HG03025 (cell line): ENCODE results near the gene BICC1.

Experiments
- ATAC-seq: cut with Tn5 transposase; IDR thresholded peaks from one replicate; pipeline ENCODE4 v1.9.1; 2021; ENCODE audit warnings: mild to moderate bottlenecking, moderate library complexity; ENCODE audit not compliant: unreplicated experiment, low FRiP score

BICC1 gene

DNA sequence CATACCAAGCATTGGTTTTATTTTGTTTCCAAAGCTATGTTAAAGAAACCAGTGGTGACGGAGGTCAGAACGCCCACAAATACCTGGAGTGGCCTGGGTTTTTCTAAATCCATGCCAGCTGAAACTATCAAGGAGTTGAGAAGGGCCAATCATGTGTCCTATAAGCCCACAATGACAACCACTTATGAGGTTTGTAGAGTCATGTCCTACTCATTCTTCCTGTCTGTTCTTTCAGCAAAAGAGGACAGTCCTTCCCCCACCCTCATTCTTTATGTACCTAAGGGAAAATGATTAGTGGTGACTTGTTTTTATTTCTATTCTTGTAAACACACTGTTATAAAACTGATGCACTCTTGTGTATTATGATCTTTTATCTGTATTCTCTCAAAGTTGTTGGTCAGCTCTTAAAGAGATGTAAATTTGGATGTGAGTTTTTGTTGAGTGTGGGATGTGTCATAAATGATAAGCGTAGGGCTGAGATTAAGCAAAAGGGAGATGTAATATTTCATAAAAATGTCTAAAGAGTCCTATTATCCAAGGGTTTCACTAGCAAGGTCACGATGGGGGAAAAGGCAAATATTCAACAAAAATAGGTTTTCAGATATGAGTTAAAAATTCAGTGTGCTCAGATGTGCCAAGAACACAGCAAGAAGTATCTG lies 294.4 kb downstream of the BICC1 start:
- ATAC-seq = no peak

DNA sequence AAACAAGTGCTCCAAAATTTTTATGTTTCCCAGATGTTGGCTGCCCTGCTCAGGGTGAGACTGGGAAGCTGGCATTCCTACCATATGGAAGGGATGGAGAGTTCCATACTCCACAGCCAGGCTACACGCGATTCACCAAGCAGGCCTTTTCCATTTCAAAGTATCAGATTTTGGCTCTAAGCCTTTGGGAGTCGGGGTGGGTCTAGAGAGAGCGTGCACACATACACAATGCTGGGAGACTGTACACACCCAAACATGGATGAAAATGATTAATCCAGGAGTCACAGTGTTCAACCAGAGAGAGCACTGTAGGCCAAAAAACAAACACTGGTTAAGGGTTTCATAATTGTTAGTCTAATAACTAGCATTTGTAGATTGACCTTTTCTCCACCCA lies 295.0 kb downstream of the BICC1 start:
- ATAC-seq = no peak

DNA sequence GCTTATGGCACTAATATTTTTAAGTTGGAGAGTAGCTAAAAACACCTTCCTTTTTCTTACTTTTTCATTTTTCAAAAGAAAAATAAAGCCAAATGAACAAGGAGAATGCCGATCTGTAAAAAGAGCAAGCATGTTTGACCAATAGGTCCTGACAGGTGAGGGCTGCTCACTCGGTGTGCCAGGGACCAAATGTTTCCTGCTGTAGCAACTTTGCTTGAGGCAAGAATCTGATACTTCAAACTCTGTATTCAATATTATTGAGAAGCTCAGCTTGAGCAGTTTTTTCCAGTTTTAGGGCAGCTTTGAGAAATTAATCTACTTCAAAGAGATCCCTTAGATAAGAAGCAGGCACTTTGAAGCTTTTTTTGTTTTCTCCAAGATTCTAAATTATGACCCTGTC lies 298.1 kb downstream of the BICC1 start:
- no peak for ATAC-seq

DNA sequence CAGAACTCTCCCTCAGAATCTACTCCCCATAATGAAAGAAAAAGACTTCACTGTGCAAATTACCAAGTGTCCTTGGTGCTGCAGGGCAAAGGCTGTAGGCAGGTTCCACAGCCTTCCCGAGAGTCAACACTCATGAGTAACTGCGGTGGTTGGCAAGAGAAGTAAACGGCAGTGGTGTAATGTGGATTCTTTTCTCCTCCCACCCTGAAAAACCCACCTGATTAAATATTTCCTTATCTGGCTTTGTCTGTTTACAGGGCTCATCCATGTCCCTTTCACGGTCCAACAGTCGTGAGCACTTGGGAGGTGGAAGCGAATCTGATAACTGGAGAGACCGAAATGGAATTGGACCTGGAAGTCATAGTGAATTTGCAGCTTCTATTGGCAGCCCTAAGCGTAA lies 300.9 kb downstream of the BICC1 start:
- no peak for ATAC-seq

DNA sequence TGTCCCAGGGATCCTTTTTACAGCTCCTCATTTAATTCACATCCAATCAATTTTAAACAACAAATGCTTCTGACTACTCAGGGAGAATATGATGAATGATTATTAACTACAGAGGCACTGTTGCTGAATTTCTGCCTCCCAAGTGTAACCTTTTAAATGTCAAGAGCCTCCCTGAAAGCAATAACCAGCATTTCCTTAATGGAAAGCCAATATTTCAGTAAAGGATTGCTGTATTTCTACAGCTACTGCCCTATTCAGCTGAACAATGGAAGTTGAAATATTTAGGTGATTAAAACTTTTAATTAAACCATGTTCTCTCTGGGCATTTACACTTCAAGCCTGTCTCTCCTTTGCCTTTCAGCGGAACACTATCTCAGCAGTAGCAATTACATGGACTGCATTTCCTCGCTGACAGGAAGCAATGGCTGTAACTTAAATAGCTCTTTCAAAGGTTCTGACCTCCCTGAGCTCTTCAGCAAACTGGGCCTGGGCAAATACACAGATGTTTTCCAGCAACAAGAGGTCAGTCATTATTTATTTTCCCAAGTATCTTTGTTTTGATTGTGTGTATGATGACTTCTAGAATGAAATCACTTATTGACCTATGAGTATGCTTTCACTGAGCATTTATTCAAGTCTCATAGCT lies 304.7 kb downstream of the BICC1 start:
- no peak for ATAC-seq

DNA sequence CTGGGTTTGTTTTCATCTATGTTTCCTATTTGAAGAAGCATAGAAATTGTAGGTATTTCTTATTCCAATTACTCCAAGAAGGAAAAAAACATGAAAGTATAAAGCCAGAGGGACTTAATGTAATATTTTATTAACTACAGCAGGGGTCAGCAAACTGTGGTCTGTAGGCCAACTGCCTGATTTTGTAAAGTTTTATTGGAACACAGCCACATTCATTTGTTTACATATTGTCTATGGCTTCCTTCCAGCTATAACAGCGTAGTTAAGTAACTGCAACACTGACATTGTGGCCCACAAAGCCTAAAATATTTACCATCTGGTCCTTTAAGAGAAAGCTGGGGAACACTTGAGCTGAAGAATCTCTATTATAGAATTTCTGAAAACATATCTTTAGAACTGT lies 306.2 kb downstream of the BICC1 start:
- ATAC-seq = no peak

DNA sequence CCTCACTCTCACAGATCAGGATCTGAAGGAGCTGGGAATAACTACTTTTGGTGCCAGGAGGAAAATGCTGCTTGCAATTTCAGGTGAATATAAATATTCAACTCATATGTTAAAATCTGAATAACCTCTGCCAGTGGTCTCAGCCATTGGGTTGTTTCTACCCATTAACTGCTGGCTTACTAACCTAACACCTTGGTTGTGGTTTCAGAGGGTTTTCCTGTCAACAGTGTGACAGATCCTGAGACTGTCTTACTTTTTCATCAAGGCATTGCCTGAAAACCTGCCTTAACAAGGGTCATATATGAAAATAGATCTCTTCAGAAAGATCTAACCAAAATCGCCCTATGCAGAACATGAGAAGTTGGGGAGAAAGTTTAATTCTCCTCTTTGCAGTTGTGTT lies 307.7 kb downstream of the BICC1 start:
- no peak for ATAC-seq

DNA sequence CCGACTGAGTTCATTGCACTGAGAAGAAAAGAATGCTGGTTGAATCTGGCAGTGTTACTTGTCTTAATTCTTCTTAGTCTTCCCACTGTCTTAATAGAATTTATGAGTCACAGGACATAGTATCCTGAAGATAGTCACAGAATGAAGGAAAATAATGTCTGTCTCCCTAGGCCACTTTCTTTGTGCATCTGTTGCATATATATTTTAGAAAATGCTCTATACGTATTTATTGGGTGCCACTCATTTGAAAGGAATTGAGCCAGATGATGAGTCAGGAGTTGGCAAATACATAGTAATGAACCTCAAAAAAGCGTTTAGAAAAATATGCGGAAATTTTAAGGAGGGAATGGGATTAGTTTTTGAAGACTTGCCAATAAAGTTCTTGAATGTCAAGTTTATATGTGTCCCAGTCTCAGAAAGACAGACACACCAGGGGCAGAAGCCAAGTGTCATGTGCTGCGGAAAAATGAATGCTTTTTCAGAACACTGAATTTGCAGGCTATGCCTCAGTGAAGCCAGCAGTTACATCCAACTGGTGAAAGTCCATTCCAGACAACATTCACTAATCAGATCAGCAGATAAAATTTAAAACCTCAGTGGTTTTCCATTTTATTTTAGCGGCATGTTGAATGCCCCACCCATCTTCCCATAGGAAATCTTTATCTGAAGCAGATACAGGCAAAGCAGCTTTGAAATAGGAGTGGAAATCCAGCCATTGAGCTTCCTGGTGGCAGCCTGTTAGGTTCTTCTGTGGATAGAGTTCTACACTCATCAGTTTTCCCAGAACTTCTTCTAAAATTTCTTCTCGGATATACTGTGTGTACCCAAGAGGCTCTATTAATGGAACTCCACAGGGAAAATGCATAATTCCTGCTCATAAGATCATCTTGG lies 308.4 kb downstream of the BICC1 start:
- ATAC-seq = no peak

DNA sequence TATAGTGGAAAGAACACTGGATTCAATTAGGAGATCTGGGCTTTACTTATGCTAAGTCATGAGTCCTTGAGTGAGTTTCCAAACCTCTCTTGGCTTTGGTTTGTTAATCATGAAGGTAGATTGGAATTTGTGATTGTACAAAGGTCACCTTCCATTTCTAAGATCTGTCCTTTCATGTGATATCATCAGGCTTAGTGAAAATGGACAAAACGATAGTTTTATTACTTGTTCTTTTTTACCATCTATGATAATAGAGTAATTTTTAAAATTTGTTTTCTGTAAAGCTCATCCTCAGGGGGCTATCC lies 309.0 kb downstream of the BICC1 start:
- ATAC-seq = no peak

DNA sequence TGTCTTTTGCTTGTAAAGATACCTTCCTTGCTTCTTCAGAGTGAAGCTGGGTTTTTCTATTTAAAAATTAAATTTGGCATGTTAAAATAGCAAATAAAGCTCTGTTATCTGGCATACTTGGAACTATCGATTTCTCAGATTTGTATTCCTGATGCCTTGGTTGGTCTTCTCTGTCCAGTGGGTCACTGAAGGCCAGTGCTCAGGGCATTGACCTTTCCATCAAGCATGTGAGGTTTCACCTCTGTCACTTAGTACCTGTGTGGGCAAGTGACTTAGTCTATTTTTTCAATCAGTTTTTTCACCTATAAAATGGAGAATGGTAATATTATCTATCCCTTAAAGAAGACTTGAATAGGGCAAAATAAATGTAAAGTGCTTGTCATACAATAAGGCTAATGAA lies 311.3 kb downstream of the BICC1 start:
- ATAC-seq = no peak

DNA sequence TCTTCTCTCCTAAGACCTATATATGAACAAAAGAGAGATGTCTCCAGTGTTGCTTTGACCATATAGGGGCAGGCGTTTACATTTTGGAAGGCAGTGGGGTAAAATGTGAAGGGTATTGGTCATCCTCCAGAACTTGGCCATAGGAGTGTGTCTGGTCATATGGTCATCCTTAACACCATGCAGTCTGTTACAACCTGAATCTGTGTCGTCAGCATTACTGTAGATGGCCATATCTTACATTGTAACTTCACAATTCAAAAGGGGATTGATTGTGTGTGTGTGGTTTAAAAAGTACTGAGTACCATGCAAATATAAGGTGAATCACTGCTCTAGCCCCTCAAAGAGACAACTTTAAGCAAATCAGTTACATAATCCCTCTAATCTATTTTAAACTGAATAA lies 311.7 kb downstream of the BICC1 start:
- ATAC-seq = no peak

DNA sequence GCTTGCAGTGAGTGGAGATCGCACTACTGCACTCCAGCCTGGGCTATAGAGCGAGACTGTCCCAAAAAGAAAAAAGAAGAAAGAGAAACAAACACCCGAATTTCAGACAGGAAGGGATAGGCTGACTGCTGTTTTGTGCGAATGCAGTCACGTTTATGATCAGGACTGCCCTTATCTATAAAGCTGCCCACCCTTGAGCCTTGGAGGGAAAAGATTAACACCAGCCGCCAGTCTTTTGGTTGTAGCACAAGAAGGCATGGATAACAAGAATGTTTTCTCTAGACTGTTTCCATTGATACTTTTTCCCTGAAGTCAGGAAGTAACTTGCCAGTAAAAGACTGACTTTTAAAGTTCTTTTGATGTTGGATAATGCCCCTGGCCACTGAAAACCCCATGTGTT lies 314.0 kb downstream of the BICC1 start:
- ATAC-seq = no peak

DNA sequence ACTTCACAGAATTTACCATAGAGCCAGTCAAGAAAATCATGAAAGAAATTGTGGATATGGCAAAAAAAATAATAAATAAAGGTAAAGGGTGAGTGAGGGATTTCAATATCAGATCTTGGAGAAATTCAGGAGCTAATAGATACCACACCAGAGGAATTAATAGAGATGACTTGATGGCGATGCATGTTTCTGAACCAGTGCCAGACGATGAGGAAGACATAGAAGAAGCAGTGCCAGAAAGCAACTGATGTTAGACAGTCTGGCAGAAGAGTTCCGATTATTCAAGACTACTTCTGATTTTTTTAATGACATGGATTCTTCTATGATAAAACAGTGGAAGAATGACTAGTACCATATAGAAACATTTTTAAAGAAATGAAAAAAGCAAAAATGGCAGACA lies 314.7 kb downstream of the BICC1 start:
- no peak for ATAC-seq

DNA sequence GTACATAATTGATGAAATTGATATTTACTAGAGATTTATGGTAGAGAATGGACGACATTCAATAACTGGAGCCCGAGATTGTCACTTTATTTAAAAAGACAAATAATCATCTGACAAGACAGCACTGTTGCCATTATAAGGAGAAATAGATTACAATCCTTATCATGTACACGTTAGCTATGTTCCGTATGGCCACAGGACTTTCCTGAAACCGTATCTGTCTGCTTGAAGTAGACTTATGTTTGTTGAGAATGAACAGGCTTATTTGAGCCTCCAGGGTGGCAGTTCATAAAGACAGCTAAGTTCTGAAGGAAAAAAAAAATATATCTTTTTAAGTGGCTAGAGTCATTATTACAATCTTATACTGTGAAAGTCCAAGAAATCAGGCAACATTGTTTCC lies 317.2 kb downstream of the BICC1 start:
- ATAC-seq = no peak

DNA sequence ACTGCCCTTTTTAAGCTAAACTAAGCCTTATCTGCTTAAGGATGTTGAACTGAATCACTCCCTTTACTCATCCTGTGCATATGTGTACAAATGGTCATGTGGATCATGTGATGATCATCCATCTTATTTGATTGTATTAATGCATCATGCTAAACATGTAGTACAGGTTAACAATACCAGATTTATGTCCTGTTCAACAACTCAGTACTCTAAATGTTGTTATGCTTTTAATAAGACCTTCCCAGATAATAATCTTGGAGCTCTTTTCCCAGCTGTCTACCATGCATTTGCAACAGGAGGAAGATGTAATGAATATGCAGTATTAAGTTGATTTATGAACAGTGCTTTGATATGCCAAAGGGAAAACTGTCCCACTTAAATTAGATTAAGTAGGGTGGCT lies 318.0 kb downstream of the BICC1 start:
- no peak for ATAC-seq

DNA sequence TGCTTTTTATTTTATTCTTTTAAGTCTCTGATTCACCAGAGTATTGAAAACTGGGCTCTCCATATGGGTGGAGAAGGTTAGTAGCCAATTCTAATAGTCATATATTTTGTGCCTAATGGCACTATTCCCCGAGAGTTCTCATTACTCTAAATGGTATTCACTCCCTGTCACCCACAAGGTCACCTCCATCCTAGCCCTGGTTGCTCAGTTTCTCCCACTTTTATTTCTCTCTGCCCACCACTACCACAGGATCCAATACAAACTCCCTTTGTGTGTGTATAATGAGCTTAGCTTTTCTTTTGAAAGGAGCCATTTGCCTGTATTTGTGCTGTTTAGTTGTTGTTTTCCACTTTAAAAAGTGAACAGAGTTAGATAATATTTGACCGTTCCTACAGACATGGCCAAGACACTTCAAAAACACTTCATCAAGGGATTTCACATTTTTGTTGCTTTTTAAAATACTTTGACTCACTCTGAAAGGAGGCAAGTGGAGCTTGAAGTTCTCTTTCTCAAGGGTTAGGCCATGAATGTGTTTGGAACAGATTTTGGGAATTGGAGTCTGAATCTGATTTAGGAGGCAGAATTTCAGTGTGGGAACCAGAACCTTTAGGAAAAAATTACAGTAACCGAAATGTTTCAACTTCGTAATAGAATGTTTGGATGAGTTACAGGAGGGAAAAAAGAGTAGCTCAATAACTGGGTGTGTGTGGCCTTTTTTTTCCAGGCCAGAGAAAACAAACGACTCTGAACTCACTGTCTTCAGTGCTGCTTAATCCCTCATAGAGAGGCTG lies 321.3 kb downstream of the BICC1 start:
- no peak for ATAC-seq

DNA sequence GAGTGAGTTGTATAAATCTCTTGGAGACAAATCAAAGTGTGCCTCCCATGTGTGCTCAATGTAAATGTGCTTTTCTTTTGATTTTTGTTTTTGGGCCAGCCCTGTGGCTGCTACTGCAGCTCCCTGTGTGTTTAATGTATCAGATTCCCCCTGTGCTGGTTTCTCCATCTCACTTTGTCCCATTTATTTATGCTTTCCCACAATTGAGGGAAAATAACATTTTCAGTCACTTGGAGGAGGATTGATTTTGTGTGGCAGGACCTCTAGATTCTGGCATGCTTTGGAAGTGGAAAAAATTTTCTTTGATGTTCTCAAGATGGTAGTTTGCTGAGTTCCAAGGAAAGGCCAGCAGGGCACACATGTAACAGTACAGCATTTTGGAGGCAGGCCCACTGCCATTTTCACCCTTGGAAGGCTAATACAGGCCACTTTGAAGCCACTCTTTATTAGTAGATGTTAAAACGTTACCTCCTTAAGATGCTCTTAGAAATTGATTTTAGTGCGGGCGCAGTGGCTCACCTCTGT lies 323.6 kb downstream of the BICC1 start:
- ATAC-seq = no peak

DNA sequence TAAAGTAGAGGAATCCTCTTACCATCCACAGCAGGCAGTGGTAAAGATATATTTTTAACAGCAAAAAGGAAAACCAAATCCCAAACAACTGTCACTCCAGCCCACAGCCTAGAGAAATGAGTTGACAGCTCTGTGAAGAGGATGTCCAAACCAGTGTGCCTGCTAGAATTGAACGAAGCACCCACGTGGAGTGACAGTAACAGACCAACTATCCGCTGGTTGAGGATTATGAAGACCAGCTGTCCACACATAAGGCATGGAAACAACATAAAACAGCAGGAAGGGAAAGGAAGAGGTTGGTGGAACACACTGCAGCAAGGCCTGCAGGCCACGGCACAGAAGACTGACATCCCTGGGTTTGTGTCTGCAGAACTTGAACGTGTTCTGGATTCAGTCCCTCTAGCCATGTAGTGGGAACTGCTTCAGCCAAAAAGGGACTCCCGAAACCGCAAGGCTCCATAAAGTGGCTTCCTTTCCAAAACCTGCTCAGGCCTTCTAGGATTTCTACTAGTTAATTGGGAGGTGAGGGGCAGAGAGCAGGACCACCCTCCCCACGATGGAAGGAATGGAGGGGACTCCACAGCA lies 324.4 kb downstream of the BICC1 start:
- no peak for ATAC-seq

DNA sequence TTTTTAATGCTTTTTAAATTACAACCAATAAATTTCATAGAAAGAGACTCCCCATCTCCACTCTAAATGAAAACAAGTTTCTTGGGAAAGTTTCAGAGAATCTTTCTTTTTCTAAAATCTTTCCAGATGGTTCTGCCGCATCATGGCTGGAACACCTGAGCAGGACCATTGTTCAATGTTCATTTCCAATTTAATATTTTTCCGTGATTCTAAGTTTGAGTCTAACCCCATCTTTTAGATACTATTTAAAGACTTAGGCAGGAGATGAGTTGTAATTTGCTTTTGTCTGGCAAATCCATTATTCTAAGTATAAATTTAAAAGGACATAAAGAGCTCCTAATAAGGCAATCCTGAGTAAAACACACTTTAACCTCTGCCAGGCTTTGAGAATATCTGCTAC lies 325.2 kb downstream of the BICC1 start:
- ATAC-seq = no peak

DNA sequence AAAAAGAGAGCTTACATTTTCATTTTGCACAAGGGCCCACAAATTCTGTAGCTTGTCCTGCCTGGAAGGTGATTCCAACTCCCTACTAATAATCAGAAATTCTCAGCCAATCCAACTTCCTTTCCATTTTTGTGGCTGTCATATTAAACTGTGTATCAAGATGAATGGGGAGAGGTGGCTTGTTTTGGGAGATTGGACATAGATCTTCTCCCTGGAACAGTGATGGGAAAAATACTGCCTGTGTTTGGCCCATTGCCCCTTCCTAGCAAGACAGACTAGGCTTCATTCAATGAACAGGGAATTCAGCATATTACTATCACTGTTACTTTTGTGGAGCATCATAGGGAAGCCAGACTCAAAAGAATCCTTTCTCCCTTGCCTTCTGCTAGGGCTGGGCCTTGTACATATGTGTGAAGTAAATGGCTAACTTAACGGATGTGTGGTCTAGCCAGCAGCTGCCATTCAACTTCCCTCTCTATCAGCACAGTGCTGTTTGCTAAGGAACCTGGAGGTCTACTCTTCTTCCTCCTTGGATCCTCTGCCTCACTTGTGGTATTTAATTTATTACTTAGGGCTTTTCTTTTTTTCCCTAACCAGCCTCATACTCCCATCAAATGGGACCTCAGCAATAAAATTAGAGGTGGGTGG lies 326.0 kb downstream of the BICC1 start:
- ATAC-seq = no peak
